Activated CD4-positive, alpha-beta memory T cell treated with anti-CD3 and anti-CD28 coated beads, Interleukin-2, amount 10 ng/mL, durations not matched to agents 7 days and 5 days (primary cell): Measurements from ENCODE around the gene BNC2. TPM values are rescaled to one million over a fixed set of nuclear protein-coding genes. Genes with fewer than 3 reads are reported as not detected.
"Not testable (repeated sequence)": the region's sequence is repeated elsewhere in the genome, so short reads cannot be mapped to it uniquely, and the experiment has no call there.

Experiments used
- CTCF ChIA-PET: fragments of 350-600 bp; sonication (Branson Sonifier 250); formaldehyde crosslinking; loops from one replicate; lab custom pipeline; 2021; ENCODE audit warnings: antibody characterized with exemption, inconsistent platforms; lab: Charles Lee
- POLR2A ChIA-PET: fragments of 350-600 bp; sonication (Branson Sonifier 250); formaldehyde crosslinking; loops from one replicate; lab custom pipeline; 2021; ENCODE audit warnings: antibody characterized with exemption; lab: Charles Lee
- DNase-seq: peaks from one replicate; pipeline ENCODE4 v3.0.0-alpha.2; 2020
- H3K27ac Mint-ChIP-seq: one replicate; pipeline ENCODE4 v1.8.0; 2021; ENCODE audit warnings: mild to moderate bottlenecking, mixed read lengths
- H3K27me3 Mint-ChIP-seq: one replicate; pipeline ENCODE4 v1.8.0; 2021; ENCODE audit warnings: mixed read lengths
- H3K36me3 Mint-ChIP-seq: one replicate; pipeline ENCODE4 v1.8.0; 2021; ENCODE audit warnings: low read depth, mixed read lengths
- H3K4me1 Mint-ChIP-seq: one replicate; pipeline ENCODE4 v1.8.0; 2021; ENCODE audit warnings: mixed read lengths
- H3K4me3 Mint-ChIP-seq: one replicate; pipeline ENCODE4 v1.8.0; 2021; ENCODE audit warnings: mild to moderate bottlenecking, mixed read lengths
- H3K9me3 Mint-ChIP-seq: one replicate; pipeline ENCODE4 v1.8.0; 2021; ENCODE audit warnings: mixed read lengths
- total RNA-seq, 2 experiments: library from RNA; stranded (reverse); gene quantifications; one replicate each; pipeline ENCODE4 v1.2.3, GENCODE V29; 2021

Gene BNC2
- total RNA-seq, 2 experiments from 2014 or later: not detected

DNA sequence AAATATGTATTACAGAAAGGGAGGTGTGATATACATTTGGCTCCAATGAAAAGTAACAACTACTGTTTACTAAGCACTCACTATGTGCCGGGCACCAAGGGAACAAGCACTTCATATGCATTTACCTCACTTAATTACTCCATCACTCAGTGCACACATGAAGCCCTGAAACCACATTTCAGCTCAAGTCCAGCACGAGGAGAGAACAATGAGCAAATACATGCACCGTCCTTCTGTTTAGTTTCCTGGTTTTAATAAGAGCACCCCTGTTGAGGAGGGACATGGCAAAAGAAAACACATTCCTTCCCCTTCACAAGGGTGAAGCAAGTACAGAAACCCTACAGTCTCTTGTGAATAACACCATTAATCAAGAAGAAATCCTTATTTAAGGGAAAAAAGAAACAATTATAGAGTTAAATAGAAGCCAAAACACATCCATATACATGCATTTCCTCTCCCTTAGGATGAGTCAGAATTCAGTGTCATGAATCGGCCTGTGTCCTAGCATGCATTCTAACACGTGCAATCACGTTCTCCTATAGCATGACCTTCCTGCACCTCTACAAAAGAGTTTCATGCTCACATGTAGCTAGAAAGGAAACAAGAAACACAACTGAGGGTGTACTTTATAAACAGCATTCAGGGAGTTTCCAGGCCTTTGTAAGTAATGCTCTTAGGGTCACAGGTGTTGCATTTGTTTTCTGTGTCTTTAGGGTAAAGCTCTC lies 411.6 kb downstream of the BNC2 start:
- no peaks in the 10 kb centered on the region for H3K4me1 Mint-ChIP-seq
- H3K36me3 Mint-ChIP-seq: no peaks in the 10 kb centered on the region
- no peaks in the 10 kb centered on the region for H3K27me3 Mint-ChIP-seq
- peaks cover 7% of the 10 kb centered on the region for H3K9me3 Mint-ChIP-seq
- no peak for DNase-seq
- CTCF ChIA-PET: no interaction called here
- no peak overlapping the region for H3K4me3 Mint-ChIP-seq
- H3K27ac Mint-ChIP-seq: no peak overlapping the region
- POLR2A ChIA-PET: no interaction called here

DNA sequence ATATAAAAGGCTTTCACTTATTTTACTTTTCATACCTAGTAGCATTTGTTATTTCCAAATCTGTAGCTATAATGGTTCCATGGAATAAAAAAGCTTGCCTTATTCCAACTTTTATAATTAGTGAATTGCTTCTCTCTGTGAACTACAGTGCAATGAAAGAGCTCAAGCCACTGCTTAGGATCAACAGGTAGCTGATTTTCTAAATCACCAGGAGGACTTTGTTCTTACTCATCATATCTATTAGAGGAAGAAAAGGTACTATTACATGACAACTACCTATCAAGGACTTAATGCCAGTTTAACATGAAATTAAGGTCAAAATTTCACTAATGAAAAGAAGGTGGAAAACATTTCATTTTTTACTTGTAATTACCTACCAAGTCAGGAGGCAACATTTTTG lies 414.6 kb downstream of the BNC2 start:
- Mint-ChIP-seq H3K4me1 (no peaks in the 10 kb centered on the region), H3K4me3 (no peak overlapping the region), H3K9me3 (peaks cover 3% of the 10 kb centered on the region), H3K27me3 (no peaks in the 10 kb centered on the region), H3K36me3 (no peaks in the 10 kb centered on the region), H3K27ac (no peak overlapping the region)
- DNase-seq: no peak
- ChIA-PET POLR2A (no interaction called here), CTCF (no interaction called here)

- H3K4me1 Mint-ChIP-seq: no peaks in the 10 kb centered on the region
- peaks cover 3% of the 10 kb centered on the region for H3K9me3 Mint-ChIP-seq
- no peaks in the 10 kb centered on the region for H3K36me3 Mint-ChIP-seq
- no peak overlapping the region for H3K27ac Mint-ChIP-seq
- ChIA-PET POLR2A (no interaction called here), CTCF (no interaction called here)
- no peak overlapping the region for H3K4me3 Mint-ChIP-seq
- DNase-seq: no peak
- H3K27me3 Mint-ChIP-seq: no peaks in the 10 kb centered on the region
Measured at GRCh38 chr9:16453390-16453789, 417.1 kb downstream of the BNC2 start.

DNA sequence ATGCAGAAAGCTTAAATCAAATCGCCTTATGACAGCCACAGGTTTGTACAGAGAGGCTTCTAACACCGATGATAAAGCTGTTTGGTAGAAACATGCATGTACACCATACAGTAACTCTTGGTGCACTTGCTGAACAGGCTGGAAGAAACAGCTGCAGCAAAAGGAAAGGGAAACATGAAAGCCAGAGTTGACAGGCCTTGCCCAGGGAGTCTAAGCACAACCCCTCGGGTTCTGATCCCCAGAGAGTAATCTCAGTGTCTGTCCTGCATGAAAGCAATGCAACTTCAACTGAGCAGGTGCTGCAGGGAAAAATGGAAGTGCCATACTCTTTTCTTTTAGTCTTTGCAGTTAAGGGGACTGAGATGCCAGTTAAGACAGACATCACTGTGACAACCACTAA lies 419.9 kb downstream of the BNC2 start:
- Mint-ChIP-seq H3K36me3 (no peaks in the 10 kb centered on the region), H3K27me3 (no peaks in the 10 kb centered on the region), H3K4me3 (no peak overlapping the region), H3K4me1 (no peaks in the 10 kb centered on the region), H3K9me3 (peaks cover 3% of the 10 kb centered on the region), H3K27ac (no peak overlapping the region)
- no peak for DNase-seq
- POLR2A ChIA-PET: no interaction called here
- CTCF ChIA-PET: no interaction called here

GRCh38 chr9:16450043-16450442 lies 420.4 kb downstream of the BNC2 start:
- Mint-ChIP-seq H3K4me1 (no peaks in the 10 kb centered on the region), H3K27ac (no peak overlapping the region), H3K4me3 (no peak overlapping the region), H3K27me3 (no peaks in the 10 kb centered on the region), H3K36me3 (no peaks in the 10 kb centered on the region), H3K9me3 (peaks cover 3% of the 10 kb centered on the region)
- no peak for DNase-seq
- ChIA-PET POLR2A (no interaction called here), CTCF (no interaction called here)

DNA sequence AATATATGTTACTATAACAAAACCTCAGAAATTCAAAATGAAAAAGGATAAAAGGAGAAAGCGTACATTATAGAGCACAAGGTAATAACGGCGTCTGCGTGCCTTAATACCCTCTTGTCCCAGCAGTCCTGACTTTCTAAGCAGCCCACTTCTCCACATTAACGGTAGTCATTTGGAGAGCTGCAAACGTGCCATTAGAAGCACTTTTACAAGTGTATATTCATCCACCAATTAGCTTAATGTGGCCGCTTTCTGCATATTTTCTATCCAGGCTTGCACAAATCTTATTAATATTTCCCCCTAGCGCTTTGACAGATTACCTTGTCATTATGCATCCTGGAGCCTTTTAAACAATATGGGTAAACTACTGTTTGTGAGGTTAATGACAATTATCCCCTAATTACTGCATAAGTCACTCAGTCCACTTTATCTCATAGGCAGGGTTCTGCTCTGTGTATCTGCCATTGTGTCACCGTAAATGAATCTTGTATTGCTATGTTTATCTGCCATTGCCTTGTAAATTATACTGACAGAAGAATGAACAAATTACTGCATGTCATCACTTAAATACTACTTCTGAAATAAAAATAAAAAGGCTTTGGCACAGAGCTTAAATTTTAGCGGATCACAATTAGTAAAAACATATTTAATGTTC lies 421.3 kb downstream of the BNC2 start:
- Mint-ChIP-seq H3K27me3 (no peaks in the 10 kb centered on the region), H3K4me1 (no peaks in the 10 kb centered on the region), H3K27ac (no peak overlapping the region), H3K9me3 (peaks cover 3% of the 10 kb centered on the region), H3K36me3 (no peaks in the 10 kb centered on the region), H3K4me3 (no peak overlapping the region)
- POLR2A ChIA-PET: no interaction called here
- CTCF ChIA-PET: no interaction called here
- DNase-seq: no peak

GRCh38 chr9:16447946-16448345 lies 422.5 kb downstream of the BNC2 start:
- H3K4me3 Mint-ChIP-seq: no peak overlapping the region
- peaks cover 3% of the 10 kb centered on the region for H3K9me3 Mint-ChIP-seq
- H3K27ac Mint-ChIP-seq: no peak overlapping the region
- POLR2A ChIA-PET: no interaction called here
- no peak for DNase-seq
- H3K36me3 Mint-ChIP-seq: no peaks in the 10 kb centered on the region
- no peaks in the 10 kb centered on the region for H3K27me3 Mint-ChIP-seq
- CTCF ChIA-PET: no interaction called here
- no peaks in the 10 kb centered on the region for H3K4me1 Mint-ChIP-seq

GRCh38 chr9:16446636-16447035 lies 423.8 kb downstream of the BNC2 start:
- ChIA-PET POLR2A (no interaction called here), CTCF (no interaction called here)
- H3K4me1 Mint-ChIP-seq: no peaks in the 10 kb centered on the region
- no peak overlapping the region for H3K27ac Mint-ChIP-seq
- H3K36me3 Mint-ChIP-seq: no peaks in the 10 kb centered on the region
- no peak overlapping the region for H3K4me3 Mint-ChIP-seq
- no peak for DNase-seq
- H3K27me3 Mint-ChIP-seq: no peaks in the 10 kb centered on the region
- H3K9me3 Mint-ChIP-seq: no peaks in the 10 kb centered on the region

GRCh38 chr9:16445141-16445920 lies 425.1 kb downstream of the BNC2 start:
- H3K36me3 Mint-ChIP-seq: no peaks in the 10 kb centered on the region
- no peak overlapping the region for H3K4me3 Mint-ChIP-seq
- H3K27ac Mint-ChIP-seq: no peak overlapping the region
- no peaks in the 10 kb centered on the region for H3K4me1 Mint-ChIP-seq
- ChIA-PET CTCF (no interaction called here), POLR2A (no interaction called here)
- peaks cover 2% of the 10 kb centered on the region for H3K9me3 Mint-ChIP-seq
- no peaks in the 10 kb centered on the region for H3K27me3 Mint-ChIP-seq
- DNase-seq: no peak

DNA sequence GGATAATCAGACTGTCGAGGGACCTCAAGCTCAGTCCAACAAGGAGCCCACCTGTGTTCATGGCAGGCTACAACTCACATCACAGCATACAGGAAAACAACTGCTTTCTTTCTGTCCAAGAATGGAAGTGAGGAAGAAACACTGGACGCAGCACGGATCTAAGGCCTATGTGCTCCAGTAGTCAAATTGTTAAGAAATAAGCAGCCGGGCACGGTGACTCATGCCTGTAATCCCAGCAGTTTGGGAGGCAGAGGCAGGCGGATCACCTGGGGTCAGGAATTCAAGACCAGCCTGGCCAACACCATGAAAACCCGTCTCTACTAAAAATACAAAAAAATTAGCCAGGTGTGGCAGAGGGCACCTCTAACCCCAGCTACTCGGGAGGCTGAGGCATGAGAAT lies 427.8 kb downstream of the BNC2 start:
- CTCF ChIA-PET: no interaction called here
- POLR2A ChIA-PET: no interaction called here
- no peaks in the 10 kb centered on the region for H3K36me3 Mint-ChIP-seq
- DNase-seq: no peak
- no peak overlapping the region for H3K4me3 Mint-ChIP-seq
- peaks cover 2% of the 10 kb centered on the region for H3K9me3 Mint-ChIP-seq
- no peaks in the 10 kb centered on the region for H3K27me3 Mint-ChIP-seq
- no peak overlapping the region for H3K27ac Mint-ChIP-seq
- H3K4me1 Mint-ChIP-seq: no peaks in the 10 kb centered on the region

GRCh38 chr9:16441791-16442190 lies 428.7 kb downstream of the BNC2 start:
- CTCF ChIA-PET: no interaction called here
- Mint-ChIP-seq H3K4me1 (no peaks in the 10 kb centered on the region), H3K36me3 (no peaks in the 10 kb centered on the region), H3K27ac (no peak overlapping the region), H3K4me3 (no peak overlapping the region), H3K9me3 (peaks cover 4% of the 10 kb centered on the region), H3K27me3 (no peaks in the 10 kb centered on the region)
- POLR2A ChIA-PET: no interaction called here
- no peak for DNase-seq

GRCh38 chr9:16438831-16439230 lies 431.6 kb downstream of the BNC2 start:
- H3K27ac Mint-ChIP-seq, H3K36me3 Mint-ChIP-seq, H3K4me1 Mint-ChIP-seq, POLR2A ChIA-PET, H3K27me3 Mint-ChIP-seq, DNase-seq, CTCF ChIA-PET, H3K4me3 Mint-ChIP-seq: not testable (repeated sequence)
- H3K9me3 Mint-ChIP-seq: peaks cover 18% of the 10 kb centered on the region

- ChIA-PET POLR2A (no interaction called here), CTCF (no interaction called here)
- Mint-ChIP-seq H3K36me3 (no peaks in the 10 kb centered on the region), H3K4me1 (no peaks in the 10 kb centered on the region), H3K4me3 (no peak overlapping the region), H3K9me3 (peaks cover 18% of the 10 kb centered on the region), H3K27me3 (no peaks in the 10 kb centered on the region), H3K27ac (no peak overlapping the region)
- no peak for DNase-seq
Measured at GRCh38 chr9:16436545-16436944, 433.9 kb downstream of the BNC2 start.
